Ammon's horn (tissue), 1 donor: ENCODE results near the gene RNF5.
A peak's percentile ranks its signal among the peaks of the same experiment; 100 is the strongest.

ENCODE experiments used
- DNase-seq: peaks from one replicate; pipeline ENCODE4 v3.0.0-alpha.2; 2016; ENCODE audit warnings: low spot score

RNF5 gene

DNA sequence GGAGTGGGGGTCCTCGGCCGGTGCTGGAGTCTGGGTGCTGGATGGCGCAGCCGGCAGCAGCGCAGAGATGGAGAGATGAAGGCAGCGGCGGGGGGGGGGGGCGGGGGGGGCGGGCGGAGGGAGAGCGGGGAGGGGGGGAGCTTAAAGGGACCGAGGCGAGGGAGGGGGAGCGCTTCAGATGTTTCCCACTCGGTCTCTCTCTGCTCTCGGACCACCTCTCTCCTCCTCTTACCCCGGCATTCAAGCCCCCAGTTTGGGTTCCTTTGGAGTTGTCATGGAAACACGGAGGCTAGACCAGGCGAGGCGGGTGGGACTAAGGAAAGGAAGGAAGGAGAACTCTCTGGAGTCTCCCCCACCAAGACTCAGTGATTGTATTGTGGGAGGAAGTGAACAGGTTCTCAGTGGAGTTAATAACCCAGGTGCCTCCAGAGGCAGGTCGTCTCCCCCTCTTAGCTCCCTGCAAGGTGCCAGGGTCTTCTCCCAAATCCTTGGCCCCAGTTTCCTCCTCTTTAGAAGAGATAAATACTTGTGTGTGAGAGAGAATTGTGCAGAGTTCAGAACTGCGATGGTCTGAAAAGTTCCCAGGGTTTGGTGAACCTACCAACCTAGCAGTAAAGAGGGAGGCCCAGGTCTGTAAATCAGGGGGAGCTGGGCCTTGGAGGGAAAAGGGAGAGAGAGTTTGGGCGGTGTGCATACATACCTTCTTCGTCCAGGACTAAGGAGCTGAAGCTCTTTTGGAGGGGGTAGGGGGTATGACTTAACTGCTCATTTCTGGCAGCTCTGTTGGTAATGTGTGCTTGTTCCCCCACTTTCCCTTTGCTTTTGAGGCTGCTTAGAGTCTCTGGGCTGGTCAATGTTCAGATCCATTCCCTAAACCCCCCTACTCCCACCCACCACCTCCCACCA, 26.1 kb upstream of the RNF5 start, which contains the start of gene PRRT1:
PRRT1 (minus strand) TSS at position 77 of the 906 bp plus-strand sequence. CDS start 112 bp downstream, outside the sequence.
- peak; percentile 52 for DNase-seq

DNA sequence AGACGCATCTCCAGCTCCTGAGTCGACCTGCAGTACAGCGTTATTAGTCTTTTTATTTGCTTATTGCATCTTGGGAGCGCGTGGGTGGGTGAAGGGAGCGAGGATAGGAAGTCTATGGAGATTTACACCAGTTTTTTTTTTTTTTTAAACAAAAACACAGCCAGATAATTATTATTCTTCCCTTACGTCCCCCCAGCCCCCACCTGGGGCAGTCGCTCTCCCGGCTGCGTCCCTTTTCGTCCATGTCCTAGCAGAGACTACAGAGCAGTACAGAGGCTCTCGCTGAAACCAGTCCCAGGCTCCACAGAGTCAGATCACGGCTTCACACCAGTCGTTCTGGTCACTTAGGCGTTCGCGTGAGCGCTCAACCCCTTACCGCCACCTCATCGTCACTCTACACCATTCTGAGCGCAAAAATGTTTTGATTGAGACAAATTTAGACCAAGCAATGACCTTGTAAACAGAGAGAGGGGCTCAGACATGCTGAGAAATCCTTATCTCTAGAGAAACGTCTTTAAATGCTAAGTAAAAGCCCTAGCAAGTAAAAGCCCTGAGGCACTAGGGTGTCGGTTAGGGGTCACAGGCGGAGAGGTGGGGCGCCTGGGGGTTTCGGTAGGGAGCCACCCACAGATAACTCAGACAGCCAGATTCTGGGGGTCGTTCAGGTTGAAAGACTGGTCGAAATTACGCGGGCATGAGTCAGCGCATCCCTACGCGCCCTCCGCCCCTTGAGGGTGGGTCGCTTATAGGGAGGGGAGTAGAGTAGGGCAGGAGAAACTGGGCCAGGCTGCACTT, 25.2 kb upstream of the RNF5 start:
- DNase-seq, result no peak

DNA sequence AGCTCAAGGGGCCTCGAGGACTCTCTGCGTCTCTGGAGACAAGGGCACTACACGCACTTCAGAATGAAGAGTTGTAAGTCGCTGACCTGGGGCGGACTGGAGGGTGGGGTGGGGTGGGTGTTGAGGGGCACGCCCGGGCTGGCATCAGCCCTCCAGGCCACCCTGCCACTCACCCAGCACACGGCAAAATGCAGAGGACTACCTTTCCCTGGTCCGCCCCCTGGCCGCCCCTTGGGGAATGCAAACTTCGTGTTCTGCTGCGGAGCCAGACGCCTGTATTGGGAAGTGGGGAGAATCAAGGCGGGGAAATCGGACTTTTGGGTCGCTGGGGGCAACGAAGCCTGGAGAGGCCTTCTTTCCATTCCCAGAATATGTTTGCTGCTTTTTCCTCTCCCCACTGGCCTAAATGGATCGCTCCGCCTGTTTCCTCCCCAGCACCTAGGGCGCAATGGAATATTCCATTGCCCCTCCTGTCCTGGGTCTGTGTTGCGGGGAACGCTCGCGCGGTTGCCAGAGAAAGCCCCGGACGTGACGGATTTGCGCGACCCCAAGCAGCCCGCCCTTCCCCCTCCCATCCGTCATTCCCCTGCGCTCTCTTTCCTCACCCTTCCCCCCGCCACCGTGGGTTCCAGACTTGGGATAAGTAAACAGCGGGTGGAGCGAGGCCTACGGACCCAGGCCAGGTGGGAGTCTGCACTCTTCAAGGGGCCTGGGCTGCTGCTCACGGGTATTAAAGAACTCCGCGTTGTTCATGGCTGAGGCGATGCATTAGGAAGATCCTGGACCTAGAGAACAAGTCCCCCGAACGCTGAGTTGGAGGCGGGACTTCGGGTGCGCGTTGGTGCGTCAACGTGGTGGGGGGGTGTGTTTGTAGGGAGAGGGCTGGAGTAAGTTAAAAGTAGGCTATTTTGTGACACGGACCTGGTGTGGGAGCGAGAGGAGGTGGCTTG, 24.4 kb upstream of the RNF5 start, which contains the start of gene PPT2:
PPT2 (plus strand) TSS at position 578 of the 950 bp plus-strand sequence. CDS start 454 bp downstream, outside the sequence.
- DNase-seq, result peak; percentile 95

- DNase-seq, result peak; percentile 70
Observed at GRCh38 chr6:32154514-32155161, 23.6 kb upstream of the RNF5 start.

DNA sequence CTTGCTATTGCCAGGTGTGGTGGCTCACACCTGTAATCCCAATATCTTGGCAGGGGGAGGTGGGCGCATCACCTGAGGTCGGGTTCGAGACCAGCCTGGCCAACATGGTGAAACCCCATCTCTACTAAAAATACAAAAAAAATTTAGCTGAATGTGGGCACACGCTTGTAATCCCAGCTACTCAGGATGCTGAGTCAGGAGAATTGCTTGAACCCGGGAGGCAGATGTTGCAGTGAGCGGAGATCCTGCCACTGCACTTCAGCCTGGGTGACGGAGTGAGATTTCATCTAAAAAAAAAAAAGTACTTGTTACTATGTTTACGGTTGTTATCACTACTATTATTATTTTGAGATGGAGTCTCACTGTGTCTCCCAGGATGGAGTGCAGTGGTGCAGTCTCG, 21.3 kb upstream of the RNF5 start:
- DNase-seq, result no peak

DNA sequence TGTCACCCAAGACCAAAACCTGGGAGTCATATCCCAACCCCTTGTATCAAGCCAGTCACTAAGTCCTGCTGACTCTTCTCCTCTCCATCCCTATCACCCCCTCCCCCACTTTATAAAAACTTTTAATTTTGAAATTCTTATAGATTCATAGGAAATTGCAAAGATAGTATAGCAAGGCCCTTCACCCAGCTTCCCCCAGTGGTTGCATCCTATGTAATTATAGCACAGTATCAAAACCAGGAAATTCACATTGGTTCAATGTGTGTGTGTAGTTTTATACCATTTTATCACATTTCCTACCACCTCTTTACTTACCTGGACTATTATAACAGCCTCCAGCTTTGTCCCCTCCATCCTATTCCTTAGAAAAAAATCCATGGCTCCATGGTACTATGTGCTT, 20.2 kb upstream of the RNF5 start:
- no peak for DNase-seq

- peak; percentile 58 for DNase-seq
Observed at GRCh38 chr6:32163559-32164258, 14.5 kb upstream of the RNF5 start.

GRCh38 chr6:32164295-32164694, 13.9 kb upstream of the RNF5 start, which contains the start of gene EGFL8:
Gene EGFL8 (plus strand): TSS chr6:32164595. CDS start chr6:32166166, 1,571 bp downstream.
- no peak for DNase-seq

DNA sequence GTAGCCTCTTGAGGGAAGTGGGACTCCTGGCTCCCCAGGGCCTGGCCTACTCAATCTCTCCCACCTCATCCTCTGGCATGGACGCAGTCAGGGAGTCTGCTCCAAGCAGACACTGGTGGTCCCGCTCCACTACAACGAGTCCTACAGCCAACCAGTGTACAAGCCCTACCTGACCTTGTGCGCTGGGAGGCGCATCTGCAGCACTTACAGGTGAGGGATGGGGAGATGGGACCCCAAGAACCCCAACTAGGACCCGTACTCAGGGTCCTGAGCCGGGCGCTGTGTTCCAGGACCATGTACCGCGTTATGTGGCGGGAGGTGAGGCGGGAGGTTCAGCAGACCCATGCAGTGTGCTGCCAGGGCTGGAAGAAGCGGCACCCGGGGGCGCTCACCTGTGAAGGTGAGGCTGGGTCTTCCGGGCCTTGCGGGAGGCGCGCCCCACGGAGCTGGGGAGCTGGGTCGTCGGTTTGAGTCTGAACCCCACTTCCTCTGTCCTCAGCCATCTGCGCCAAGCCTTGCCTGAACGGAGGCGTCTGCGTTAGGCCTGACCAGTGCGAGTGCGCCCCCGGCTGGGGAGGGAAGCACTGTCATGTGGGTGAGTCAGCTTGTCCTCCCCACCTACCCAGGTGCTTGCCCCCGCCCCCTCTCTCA, 11.7 kb upstream of the RNF5 start:
- DNase-seq, result no peak

DNA sequence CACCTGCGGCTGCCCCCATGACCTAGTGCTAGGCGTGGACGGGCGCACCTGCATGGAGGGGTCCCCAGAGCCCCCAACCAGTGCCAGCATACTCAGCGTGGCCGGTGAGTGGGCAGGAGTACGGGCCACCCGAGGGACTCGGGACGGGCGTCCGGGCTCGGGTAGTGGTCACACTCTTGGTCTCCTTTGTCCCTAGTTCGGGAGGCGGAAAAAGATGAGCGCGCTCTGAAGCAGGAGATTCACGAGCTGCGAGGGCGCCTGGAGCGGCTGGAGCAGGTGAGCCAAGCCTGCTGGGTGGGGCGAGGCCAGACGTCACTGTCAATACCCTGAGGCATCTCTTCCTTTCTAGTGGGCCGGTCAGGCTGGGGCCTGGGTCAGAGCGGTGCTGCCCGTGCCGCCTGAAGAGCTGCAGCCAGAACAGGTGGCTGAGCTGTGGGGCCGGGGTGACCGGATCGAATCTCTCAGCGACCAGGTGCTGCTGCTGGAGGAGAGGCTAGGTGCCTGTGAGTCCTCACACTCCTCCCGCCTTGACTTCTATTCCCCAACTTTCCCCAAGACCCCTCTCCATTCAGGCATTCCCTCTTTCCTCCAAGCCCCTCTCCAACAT, 10.9 kb upstream of the RNF5 start:
- DNase-seq, result no peak

DNA sequence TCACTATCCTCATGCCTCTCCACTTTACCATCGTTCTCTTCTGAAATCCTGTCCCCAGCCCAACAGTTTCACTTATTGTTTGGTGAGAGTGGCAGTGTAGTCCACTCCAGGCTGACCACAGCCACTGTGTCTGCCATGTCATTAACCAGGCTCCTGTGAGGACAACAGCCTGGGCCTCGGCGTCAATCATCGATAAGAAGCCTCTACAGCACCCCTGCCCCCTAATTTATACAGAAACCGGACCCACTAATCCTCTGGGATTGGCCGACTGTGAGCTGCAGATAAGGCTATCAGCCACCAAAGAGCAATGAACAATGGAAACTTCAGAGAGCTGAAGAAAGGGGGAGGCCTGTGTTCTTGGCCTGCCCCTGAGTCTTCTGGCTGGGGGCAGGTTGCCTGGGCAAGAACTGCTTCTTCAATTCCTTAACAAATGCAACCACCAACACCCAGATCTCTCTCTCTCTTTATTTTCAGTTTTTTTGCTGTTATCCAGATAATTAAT, 10.4 kb upstream of the RNF5 start:
- no peak for DNase-seq

GRCh38 chr6:32168350-32168749, 9.9 kb upstream of the RNF5 start:
- DNase-seq, result no peak

GRCh38 chr6:32168807-32169591, 9.2 kb upstream of the RNF5 start:
- no peak for DNase-seq

- DNase-seq, result no peak
Observed at GRCh38 chr6:32170294-32170693, 7.9 kb upstream of the RNF5 start.

DNA sequence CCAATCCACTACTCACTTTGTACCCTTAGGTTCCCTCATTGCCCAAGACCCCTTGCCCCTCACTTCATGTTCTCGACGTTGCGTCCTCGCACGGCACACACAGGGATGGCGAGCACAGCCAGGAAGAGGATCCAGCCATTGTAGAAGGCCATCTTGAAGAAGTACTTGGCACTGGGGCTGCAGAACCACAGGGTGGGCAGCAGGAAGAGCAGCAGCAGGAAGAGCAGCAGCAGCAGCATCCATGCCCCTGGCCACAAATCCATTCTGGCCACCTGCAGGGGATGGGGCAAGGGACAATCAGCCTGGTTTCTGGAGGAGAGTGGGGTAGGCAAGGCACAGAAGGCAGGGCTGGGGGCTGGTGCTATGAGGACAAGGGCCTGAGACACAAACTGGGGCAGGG, 7.0 kb upstream of the RNF5 start:
- no peak for DNase-seq

DNA sequence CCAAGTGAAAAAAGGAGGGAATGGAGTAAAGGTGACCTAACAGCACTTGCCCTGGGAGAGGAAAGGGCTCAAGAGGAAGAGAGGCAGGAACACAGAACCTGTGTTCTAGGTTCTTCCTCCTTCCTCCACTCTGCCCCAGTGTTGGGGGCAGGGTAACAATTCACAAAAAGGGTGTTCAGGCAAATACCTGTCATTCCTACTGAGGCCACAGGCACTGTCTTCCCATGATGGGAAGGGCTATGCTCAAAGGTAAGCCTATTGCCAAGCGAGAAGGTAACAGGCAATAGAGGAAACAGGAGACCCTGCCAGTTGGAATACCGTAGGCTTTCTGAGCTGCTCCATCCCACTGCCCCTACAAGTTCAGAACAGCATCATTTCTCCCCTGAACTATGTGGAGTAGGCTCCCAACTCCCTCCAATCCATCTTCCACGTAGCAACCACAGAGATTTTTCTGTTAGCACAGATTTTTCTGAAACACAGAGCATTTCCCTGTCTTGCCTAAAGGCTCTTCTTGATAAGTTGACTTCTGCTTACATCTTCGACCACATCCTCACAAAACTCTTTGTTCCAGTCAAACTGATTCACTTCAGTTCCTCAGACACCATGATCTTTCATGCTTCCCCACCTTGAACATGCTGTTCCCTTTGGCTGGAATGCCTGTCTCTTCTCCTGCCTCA, 5.0 kb upstream of the RNF5 start:
- no peak for DNase-seq

DNA sequence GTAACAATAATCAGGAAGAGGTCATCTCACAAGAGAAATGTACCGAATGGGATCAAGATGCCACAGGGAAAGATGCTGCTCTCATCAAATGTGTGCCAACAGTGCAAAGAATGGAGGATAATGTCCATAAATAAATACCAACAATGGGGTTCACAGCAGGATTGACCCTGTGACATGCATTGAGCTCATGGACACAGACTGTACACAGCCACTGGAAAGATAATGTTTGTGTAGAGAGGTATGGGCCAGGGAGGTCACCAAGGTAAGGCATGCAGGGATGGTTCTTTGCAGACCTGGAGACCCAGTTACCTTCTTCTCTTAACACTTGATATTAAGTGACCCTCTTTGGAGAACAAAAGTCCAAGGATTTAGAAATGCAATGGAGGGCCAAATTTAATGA, 3.8 kb upstream of the RNF5 start:
- DNase-seq, result no peak

- DNase-seq, result no peak
Observed at GRCh38 chr6:32175322-32175710, 2.9 kb upstream of the RNF5 start.
